ENCODE data around the gene KRTAP20-4.

- TF ChIP-seq CTCF (IDR thresholded peaks at IDR 0.05; ENCODE audit: low read depth, low read length) = no peak
- TF ChIP-seq EZH2phosphoT487 (IDR thresholded peaks at IDR 0.05; ENCODE audit: low read depth) = no peak
These were observed 18.3 kb downstream of the KRTAP20-4 start for GRCh38 chr21:30638686-30639085.

Data from OCI-LY3 (cell line).